NCI-H2107 (cell line): ENCODE data around the gene HESX1.

Source experiments
- DNase-seq: peaks from one replicate; lab custom pipeline; 2025; lab: John Stamatoyannopoulos, UW

Gene HESX1

DNA sequence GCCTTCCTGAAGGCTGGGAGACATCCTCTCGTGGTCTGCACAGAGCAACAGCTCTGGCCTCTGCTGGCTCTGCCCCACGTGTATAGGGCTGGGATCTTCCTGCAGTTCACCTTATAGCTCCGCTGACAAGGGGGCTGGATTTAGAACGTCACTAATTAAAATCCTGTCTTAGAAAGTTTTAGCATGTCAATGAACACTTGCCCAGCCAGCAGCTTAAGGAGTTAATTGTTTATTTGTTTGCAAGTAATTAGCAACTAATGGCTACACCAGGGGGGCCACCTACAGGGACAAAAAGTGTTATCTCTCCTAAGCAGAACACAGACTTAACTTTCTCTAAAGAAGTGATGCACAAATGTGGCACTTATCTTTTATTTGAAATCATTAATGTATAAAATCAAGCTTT is at the start of gene HESX1:
HESX1 (minus strand) TSS at position 84 of the 403 bp plus-strand sequence; CDS start at position 24, 60 bp downstream.
- DNase-seq = no peak

DNA sequence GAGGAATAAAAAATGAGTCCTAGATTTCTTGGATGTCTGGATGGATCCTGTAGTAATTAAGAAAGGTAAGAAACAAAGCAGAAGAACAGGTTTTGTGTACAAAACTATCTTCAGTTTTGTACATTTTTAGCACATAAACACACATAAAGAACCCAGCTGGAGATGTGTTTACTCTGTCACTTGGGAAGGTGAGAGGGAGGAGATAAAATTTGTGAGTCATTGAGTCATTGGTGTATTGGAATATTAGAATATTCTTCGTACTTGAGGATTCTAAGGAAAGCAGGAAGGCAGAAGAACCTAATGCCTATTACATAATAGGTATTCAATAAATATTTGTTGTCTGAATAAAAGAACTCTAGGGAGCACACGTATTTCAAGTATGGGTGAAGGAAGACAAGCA is 45.2 kb upstream of the HESX1 start:
- no peak for DNase-seq

GRCh38 chr3:57234613-57235575 is 35.1 kb upstream of the HESX1 start:
- DNase-seq = no peak

DNA sequence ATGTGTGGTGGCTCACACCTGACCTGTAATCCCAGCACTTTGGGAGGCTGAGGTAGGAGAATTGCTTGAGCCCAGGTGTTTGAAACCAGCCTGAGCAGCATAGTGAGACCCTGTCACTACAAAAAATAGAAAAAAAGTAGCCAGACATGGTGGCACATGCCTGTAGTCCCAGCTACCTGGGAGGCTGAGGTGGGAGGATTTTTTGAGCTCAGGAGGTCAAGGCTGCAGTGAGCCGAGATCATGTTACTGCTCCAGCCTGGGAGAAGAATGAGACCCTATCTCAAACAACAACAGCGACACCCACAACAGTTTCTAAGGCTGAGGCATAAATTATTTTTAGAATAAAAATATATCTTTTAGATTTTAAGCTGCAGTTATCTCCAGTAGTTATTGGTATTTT is 34.0 kb upstream of the HESX1 start:
- no peak for DNase-seq

DNA sequence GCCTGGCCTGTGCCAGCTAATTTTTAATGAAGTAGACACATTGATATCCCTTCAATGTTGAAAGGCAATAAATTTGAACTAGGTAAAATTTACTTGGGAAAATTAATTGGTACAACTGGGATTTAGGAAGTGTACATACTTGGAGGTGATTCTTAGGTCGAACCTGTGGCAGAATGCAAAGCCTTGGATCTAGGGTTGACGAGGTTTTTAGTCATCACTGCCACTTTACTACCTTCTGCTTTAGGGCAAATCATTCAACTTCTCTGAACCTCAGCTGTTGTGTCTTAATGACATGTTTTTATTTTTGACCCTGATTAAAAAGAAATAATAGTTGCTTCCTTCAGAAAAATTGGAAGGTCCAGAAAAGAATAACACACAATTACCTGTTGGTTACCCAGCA is 30.2 kb upstream of the HESX1 start:
- DNase-seq = no peak

- no peak for DNase-seq
Measured at GRCh38 chr3:57227930-57228751, 28.4 kb upstream of the HESX1 start.

- DNase-seq = peak; percentile 70
Measured at GRCh38 chr3:57227204-57227929, 27.6 kb upstream of the HESX1 start, which contains the start of gene APPL1. APPL1 (plus strand) TSS chr3:57227729; CDS start chr3:57227884, 155 bp downstream.

GRCh38 chr3:57226176-57226575 is 26.4 kb upstream of the HESX1 start:
- DNase-seq = no peak

DNA sequence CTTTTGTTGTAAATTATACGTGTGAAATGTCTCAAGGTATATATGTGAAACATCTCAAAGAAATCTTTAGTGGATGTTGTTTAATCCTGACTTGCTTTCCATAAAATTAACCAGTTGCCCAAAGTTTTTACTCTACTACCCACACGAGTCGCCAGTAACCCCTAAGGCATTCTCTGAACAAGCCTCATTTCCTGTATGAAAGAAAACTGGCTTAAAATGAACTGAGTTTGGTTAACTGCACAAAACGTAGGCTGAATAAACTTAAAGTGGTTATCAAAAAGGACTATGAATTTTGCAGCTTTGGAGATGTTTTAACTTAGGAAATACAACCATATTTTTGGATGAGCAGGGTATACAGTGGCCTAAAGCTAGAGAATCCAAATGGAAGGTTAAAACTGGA is 25.1 kb upstream of the HESX1 start:
- DNase-seq = no peak

DNA sequence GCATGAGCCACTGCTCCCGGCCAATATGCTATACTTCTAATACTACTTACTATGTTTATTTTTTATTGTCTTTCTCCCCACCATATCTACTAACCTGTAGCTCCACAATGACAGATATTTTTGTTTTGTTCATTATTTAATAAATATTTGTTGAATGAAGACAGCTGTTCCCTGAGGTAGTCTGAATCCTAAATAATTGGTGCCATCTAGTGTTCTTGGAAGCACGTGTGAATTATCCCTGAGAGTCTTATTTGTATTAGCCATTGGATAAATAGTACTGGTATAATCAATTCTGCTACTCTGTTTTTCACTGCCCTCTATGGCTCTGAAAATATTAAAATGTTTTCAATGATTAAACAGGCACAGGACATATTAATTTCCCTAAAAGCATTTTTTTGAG is 22.1 kb upstream of the HESX1 start:
- no peak for DNase-seq

- no peak for DNase-seq
Measured at GRCh38 chr3:57206423-57206822, 6.6 kb upstream of the HESX1 start.

- no peak for DNase-seq
Measured at GRCh38 chr3:57194641-57195040, 5.1 kb downstream of the HESX1 start.

DNA sequence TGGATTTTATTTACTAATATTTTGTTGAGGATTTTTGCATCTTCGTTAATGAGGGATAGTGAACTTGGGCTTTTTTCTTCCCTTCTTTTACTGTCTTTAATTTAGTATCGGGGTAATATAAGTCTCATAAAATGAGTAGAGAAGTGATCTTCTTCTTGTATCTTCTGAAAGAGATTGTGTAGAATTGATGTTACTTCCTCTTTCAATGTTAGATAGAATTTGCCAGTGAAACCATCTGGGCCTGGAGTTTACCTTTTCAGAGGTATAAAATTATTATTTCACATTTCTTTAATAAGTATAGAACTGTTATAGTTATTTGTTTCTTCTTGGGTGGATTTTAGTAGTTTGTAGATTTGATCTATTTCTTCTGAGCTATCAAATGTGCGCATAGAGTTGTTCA is 7.8 kb downstream of the HESX1 start:
- no peak for DNase-seq

DNA sequence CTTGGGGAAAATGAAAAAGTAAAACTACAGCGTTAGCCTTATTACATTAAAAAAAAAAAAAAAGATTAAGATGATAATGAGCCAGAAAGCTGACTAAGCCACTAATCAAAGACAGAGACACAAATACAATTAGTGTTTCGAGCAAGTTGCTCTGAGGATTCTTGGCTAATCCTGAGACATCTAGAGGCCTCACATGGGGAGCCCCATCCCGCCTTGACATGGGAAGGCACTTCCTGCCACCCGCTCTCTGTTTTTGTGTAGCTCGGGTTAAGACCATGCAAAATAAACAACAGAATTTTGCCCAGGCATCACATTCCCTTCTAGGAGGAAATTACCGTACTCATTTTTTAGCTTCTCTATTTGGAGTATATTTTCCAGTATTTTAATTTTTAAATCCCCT is 15.3 kb downstream of the HESX1 start:
- DNase-seq = no peak

- no peak for DNase-seq
Measured at GRCh38 chr3:57179580-57180410, 20.0 kb downstream of the HESX1 start.

GRCh38 chr3:57176045-57176444 is 23.7 kb downstream of the HESX1 start:
- DNase-seq = no peak

GRCh38 chr3:57173687-57174086 is 26.1 kb downstream of the HESX1 start:
- no peak for DNase-seq

- no peak for DNase-seq
Measured at GRCh38 chr3:57170946-57171345, 28.8 kb downstream of the HESX1 start.

DNA sequence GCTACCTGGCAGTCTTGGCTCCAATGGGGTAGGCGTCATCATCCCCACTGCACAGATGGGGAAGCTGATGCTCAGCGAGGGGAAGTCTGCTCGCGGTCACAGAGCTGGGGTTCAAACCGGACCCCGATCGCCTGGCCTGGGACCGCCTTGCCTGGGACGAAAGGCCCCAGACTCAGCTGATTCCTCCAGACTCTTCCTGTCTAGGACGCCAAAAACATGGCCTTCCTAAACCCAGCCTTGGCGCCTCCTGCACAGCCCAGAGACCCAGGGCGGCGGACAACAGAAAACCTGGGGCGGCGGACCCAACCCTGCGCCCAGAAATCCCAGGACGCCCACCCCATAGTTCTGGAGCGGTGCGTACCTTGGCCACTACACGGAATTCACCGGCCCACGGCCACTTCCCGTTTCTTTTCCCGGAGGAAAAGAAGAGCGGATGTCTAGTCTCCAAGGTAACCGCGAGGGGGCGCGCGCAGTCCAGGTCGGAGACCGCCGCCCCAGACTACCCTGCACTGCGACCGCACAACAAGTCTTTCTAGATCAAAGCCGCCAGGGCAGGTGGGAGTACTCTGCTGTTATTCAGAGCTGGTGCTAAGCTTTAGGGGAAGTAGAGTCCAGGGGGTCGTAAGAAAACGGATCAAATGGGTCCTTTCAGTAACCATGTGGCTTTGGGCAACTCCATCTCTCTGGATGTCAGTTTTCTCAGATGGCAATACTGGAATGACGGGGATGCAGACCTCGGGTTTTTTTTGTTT is 29.7 kb downstream of the HESX1 start:
- peak; percentile 19 for DNase-seq

DNA sequence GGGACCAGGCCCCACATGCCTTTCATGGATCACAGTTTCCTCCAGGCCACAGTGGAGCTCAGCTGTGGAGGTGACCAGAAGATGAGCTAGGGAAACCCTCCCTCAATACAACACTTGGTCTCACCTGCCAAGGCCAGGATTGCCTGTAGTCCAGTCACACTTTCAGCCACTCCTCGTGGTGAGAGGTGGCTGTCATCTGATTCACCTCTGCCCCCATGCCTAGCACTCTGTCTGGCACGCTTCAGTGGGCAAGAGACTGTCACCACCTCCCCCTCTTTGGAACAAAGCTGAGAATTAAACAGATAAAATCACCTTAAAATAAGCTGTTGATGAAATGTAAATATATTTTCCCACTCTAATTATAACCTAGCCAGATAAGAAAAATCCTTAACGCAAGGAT is 30.7 kb downstream of the HESX1 start:
- DNase-seq = no peak

DNA sequence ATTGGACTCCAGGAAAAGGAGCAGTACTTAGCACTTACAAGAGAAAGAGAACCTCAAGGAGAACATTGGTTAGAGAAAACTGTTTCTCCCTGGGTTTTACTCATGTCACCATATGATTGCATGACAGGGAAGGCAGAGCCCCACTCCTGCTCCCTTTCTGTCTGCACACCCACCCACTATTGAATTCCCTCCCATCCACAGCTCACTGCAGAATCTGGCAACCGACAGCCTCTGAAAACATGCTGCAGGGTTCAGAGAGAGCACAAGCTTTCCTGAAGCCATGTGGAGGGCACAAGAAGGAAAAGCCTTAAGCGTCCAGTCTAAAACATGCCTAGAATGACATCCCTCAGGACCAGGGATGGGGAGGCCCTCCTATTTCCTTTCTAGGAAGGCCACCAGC is 31.6 kb downstream of the HESX1 start:
- DNase-seq = no peak
